ENCODE measurements around the gene ATP6V0C.

GRCh38 chr16:2495041-2495440, 18.7 kb upstream of the ATP6V0C start:
- TF ChIP-seq YY1 (IDR thresholded peaks at IDR 0.05) (no peak), CTCF (IDR thresholded peaks at IDR 0.05; ENCODE audit: low read depth, low read length, missing input control) (no peak), TAF1 (conservative IDR thresholded peaks at IDR 0.05) (no peak), REST (IDR thresholded peaks at IDR 0.05) (no peak), ZBTB33 (IDR thresholded peaks at IDR 0.05) (no peak), MAX (IDR thresholded peaks at IDR 0.05) (no peak), FOXA1 (IDR thresholded peaks at IDR 0.05) (no peak)

Data from liver (tissue), 3 donors.